Neural cell (in vitro differentiated cells): Measurements from ENCODE around the gene PDZRN3. TPM values are rescaled to one million over a fixed set of nuclear protein-coding genes. Genes with fewer than 3 reads are reported as not detected.

Experiments
- H2AFZ ChIP-seq: fragments of 200-600, 300-800 bp; sonication (generic), shearing (Covaris generic); 2 replicates; pipeline ENCODE4 v1.6.0; 2014; ENCODE audit warnings: low read depth, mild to moderate bottlenecking, antibody characterized with exemption, low read length, moderate library complexity
- H3F3A ChIP-seq: fragments of 200-600 bp; shearing (Covaris generic); 2 replicates; pipeline ENCODE4 v1.6.1; 2016; ENCODE audit warnings: mild to moderate bottlenecking, moderate library complexity, mixed read lengths, antibody characterized with exemption, low read length; ENCODE audit not compliant: insufficient read depth, poor library complexity, severe bottlenecking
- H3K27ac ChIP-seq: fragments of 200-600, 300-800 bp; sonication (generic), shearing (Covaris generic); 2 replicates; pipeline ENCODE4 v1.5.1; 2014; ENCODE audit warnings: mild to moderate bottlenecking, low read length, moderate library complexity
- H3K27me3 ChIP-seq: fragments of 300-800, 200-600 bp; sonication (generic), shearing (Covaris generic); 2 replicates; pipeline ENCODE4 v1.6.0; 2014; ENCODE audit warnings: mild to moderate bottlenecking, low read depth, low read length, moderate library complexity; ENCODE audit not compliant: insufficient read depth
- H3K36me3 ChIP-seq: fragments of 300-800, 200-600 bp; sonication (generic), shearing (Covaris generic); 2 replicates; pipeline ENCODE4 v1.5.1; 2014; ENCODE audit warnings: mild to moderate bottlenecking, antibody characterized with exemption, low read length, moderate library complexity; ENCODE audit not compliant: insufficient read depth
- H3K4me2 ChIP-seq: fragments of 300-800, 200-600 bp; sonication (generic), shearing (Covaris generic); 2 replicates; pipeline ENCODE4 v1.6.0; 2014; ENCODE audit warnings: mild to moderate bottlenecking, low read length
- H3K4me3 ChIP-seq: fragments of 300-800, 200-600 bp; sonication (generic), shearing (Covaris generic); 2 replicates; pipeline ENCODE4 v1.5.1; 2014; ENCODE audit warnings: mild to moderate bottlenecking, low read length, moderate library complexity
- H3K79me2 ChIP-seq: fragments of 200-600 bp; shearing (Covaris generic); replicated peaks from 2 replicates; pipeline ENCODE4 v1.6.0; 2014; ENCODE audit warnings: mild to moderate bottlenecking, low read length, moderate library complexity; ENCODE audit not compliant: insufficient read depth
- H3K9ac ChIP-seq: fragments of 300-800, 200-600 bp; sonication (generic), shearing (Covaris generic); 2 replicates; pipeline ENCODE4 v1.6.1; 2016; ENCODE audit warnings: mild to moderate bottlenecking, low read length, mixed read lengths
- H3K9me2 ChIP-seq: fragments of 200-600 bp; shearing (Covaris generic); 2 replicates; pipeline ENCODE4 v1.6.1; 2016; ENCODE audit warnings: mild to moderate bottlenecking, low read length, mixed read lengths; ENCODE audit not compliant: insufficient read depth
- H3K9me3 ChIP-seq: fragments of 200-600, 300-800 bp; sonication (generic), shearing (Covaris generic); 2 replicates; pipeline ENCODE4 v1.6.1; 2016; ENCODE audit warnings: mild to moderate bottlenecking, mixed run types, low read length, moderate library complexity, mixed read lengths
- H4K20me1 ChIP-seq: fragments of 200-600 bp; shearing (Covaris generic); 2 replicates; pipeline ENCODE4 v1.6.1; 2016; ENCODE audit warnings: mild to moderate bottlenecking, mixed run types; ENCODE audit not compliant: insufficient read depth
- EP300 ChIP-seq: fragments of 450-650 bp; conservative IDR thresholded peaks from 2 replicates; pipeline ENCODE4 v1.6.1; 2014; ENCODE audit warnings: antibody characterized with exemption, mild to moderate bottlenecking, moderate library complexity; ENCODE audit not compliant: poor library complexity, severe bottlenecking
- EZH2 ChIP-seq: fragments of 200-600, 300-800 bp; shearing (Covaris generic), sonication (generic); IDR thresholded peaks from 2 replicates; pipeline ENCODE4 v1.6.1; 2014; ENCODE audit warnings: antibody characterized with exemption, low read length, borderline replicate concordance, mild to moderate bottlenecking; ENCODE audit not compliant: insufficient read depth, poor library complexity, severe bottlenecking
- MXI1 ChIP-seq: fragments of 450-650 bp; conservative IDR thresholded peaks from 2 replicates; pipeline ENCODE4 v1.6.1; 2014; ENCODE audit warnings: antibody characterized with exemption, mild to moderate bottlenecking; ENCODE audit not compliant: poor library complexity, severe bottlenecking
- POLR2AphosphoS5 ChIP-seq: IDR thresholded peaks from 2 replicates; pipeline ENCODE4 v1.6.1; 2012
- RAD21 ChIP-seq: fragments of 450-650 bp; conservative IDR thresholded peaks from 2 replicates; pipeline ENCODE4 v1.6.1; 2014; ENCODE audit warnings: antibody characterized with exemption, mild to moderate bottlenecking, moderate library complexity
- SMC3 ChIP-seq: fragments of 450-650 bp; conservative IDR thresholded peaks from 2 replicates; pipeline ENCODE4 v1.6.1; 2014; ENCODE audit warnings: antibody characterized with exemption, mild to moderate bottlenecking, moderate library complexity; ENCODE audit not compliant: poor library complexity
- TAF1 ChIP-seq: IDR thresholded peaks from 2 replicates; pipeline ENCODE4 v1.6.1; 2012; ENCODE audit warnings: low read depth
- polyA plus RNA-seq: library from polyadenylated mRNA; depleted of rRNA; stranded (reverse); fragments of >200 nt; gene quantifications from 2 replicates; pipeline ENCODE4 v1.2.3, GENCODE V29; 2014
- TF ChIP-seq, protein P1 (sequence below): fragments of 450-650 bp; IDR thresholded peaks from 2 replicates; pipeline ENCODE4 v1.5.1; 2014; ENCODE audit warnings: antibody characterized with exemption, mild to moderate bottlenecking, moderate library complexity; ENCODE audit not compliant: poor library complexity, severe bottlenecking
- TF ChIP-seq, protein P2 (sequence below): IDR thresholded peaks from 2 replicates; pipeline ENCODE4 v1.6.1; 2012; ENCODE audit warnings: borderline replicate concordance

The PDZRN3 gene
- polyA plus RNA-seq, 1 donor from 2014 or later = 1.1 TPM

DNA sequence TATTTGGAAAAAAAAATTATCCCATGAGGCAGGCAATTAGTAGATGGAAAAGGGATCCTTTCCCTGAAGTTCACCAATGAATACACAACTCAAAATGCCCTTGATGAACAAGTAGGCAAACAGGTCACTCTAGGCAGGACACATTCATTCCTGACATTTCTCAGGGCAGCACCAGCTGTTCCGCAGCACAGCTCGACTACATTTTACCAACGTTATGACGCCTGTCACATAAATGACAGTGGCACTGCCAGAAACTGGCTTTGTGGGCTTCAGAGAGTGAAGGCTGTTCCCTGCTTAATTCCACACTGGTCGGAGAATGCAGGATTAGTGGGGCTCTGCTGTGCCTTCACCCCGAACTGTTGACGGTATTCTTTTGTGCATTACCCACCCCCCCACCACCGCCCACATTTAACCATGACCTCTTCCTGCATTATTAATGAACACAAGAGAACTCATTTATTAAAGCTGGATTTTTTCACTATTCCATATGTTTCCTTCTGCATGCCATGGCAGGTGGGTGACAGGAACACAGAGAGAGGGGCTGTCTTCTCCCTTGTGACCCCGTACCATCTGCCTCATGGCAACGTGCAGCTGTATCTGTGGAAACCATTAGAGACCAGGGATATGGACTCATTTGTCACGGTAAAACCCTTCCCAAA, 197.6 kb downstream of the PDZRN3 start:
- no peaks in the 10 kb centered on the region for H3K79me2 ChIP-seq
- peak overlapping the region; percentile 7 for H3K27ac ChIP-seq
- H3K9me3 ChIP-seq = no peaks in the 10 kb centered on the region
- no peak overlapping the region for H2AFZ ChIP-seq
- peak overlapping the region; percentile 16 for H3K4me2 ChIP-seq
- H3K4me3 ChIP-seq = peak overlapping the region; percentile 36
- TF ChIP-seq RAD21 (no peak), SMC3 (no peak), EP300 (peak; percentile 91), POLR2AphosphoS5 (peak; percentile 85)
- no peaks in the 10 kb centered on the region for H3F3A ChIP-seq
- H3K9me2 ChIP-seq = no peaks in the 10 kb centered on the region
- H3K9ac ChIP-seq = peak overlapping the region; percentile 21
- H3K27me3 ChIP-seq = no peaks in the 10 kb centered on the region
- H4K20me1 ChIP-seq = no peaks in the 10 kb centered on the region
- no peaks in the 10 kb centered on the region for H3K36me3 ChIP-seq

DNA sequence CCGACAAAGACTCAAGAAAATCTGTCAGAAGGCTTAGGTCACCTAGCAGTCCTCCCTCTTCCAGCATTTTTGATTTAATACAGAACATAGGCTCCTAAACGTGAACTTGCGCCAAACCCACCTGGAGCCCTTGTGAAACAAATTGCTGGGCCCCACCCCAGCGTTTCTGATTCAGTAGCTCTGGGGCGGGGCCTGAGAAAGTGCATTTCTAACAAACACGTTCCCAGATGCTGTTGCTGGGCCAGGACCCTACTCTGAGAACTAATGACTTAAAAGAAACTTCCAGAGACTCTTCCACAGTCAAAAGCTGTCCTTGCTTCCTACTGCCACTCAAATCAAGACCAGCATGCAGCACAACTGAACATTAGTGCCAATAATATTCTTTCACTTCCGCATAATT, 198.1 kb downstream of the PDZRN3 start:
- H3K9ac ChIP-seq = no peak overlapping the region
- H3K27me3 ChIP-seq = no peaks in the 10 kb centered on the region
- no peaks in the 10 kb centered on the region for H3K79me2 ChIP-seq
- H3F3A ChIP-seq = no peaks in the 10 kb centered on the region
- H3K9me2 ChIP-seq = no peaks in the 10 kb centered on the region
- H3K9me3 ChIP-seq = no peaks in the 10 kb centered on the region
- TF ChIP-seq, protein P1, sequence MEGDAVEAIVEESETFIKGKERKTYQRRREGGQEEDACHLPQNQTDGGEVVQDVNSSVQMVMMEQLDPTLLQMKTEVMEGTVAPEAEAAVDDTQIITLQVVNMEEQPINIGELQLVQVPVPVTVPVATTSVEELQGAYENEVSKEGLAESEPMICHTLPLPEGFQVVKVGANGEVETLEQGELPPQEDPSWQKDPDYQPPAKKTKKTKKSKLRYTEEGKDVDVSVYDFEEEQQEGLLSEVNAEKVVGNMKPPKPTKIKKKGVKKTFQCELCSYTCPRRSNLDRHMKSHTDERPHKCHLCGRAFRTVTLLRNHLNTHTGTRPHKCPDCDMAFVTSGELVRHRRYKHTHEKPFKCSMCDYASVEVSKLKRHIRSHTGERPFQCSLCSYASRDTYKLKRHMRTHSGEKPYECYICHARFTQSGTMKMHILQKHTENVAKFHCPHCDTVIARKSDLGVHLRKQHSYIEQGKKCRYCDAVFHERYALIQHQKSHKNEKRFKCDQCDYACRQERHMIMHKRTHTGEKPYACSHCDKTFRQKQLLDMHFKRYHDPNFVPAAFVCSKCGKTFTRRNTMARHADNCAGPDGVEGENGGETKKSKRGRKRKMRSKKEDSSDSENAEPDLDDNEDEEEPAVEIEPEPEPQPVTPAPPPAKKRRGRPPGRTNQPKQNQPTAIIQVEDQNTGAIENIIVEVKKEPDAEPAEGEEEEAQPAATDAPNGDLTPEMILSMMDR = no peak
- no peak overlapping the region for H3K4me2 ChIP-seq
- peak overlapping the region; percentile 7 for H3K27ac ChIP-seq
- peak overlapping the region; percentile 36 for H3K4me3 ChIP-seq
- H4K20me1 ChIP-seq = no peaks in the 10 kb centered on the region
- no peaks in the 10 kb centered on the region for H3K36me3 ChIP-seq
- H2AFZ ChIP-seq = no peak overlapping the region

DNA sequence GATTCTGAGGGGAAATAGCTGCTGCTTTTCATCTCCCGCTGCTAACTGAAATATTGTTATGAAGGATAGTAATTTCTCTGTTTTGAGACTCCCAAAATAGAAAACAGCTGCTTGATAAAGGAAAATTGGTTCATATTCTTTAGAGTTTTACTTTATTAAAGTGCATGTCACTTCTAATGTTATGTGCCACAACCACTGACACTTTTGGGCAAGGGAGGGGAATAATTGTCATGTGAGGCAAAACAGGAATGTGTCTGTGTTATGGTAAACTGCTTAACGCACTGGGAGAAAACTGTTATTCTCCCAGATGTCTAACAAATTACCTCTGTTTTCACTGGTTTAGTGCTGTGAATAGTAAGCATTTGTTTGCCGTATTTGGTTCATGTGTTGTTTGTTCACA, 201.6 kb downstream of the PDZRN3 start:
- no peaks in the 10 kb centered on the region for H3F3A ChIP-seq
- no peaks in the 10 kb centered on the region for H4K20me1 ChIP-seq
- H2AFZ ChIP-seq = no peak overlapping the region
- H3K36me3 ChIP-seq = no peaks in the 10 kb centered on the region
- H3K9me3 ChIP-seq = no peaks in the 10 kb centered on the region
- H3K4me2 ChIP-seq = no peak overlapping the region
- H3K4me3 ChIP-seq = no peak overlapping the region
- H3K27me3 ChIP-seq = no peaks in the 10 kb centered on the region
- H3K9me2 ChIP-seq = no peaks in the 10 kb centered on the region
- no peak overlapping the region for H3K9ac ChIP-seq
- no peak for TF ChIP-seq EZH2
- TF ChIP-seq, protein P1 = no peak
- TF ChIP-seq RAD21 = no peak
- TF ChIP-seq, protein P2, sequence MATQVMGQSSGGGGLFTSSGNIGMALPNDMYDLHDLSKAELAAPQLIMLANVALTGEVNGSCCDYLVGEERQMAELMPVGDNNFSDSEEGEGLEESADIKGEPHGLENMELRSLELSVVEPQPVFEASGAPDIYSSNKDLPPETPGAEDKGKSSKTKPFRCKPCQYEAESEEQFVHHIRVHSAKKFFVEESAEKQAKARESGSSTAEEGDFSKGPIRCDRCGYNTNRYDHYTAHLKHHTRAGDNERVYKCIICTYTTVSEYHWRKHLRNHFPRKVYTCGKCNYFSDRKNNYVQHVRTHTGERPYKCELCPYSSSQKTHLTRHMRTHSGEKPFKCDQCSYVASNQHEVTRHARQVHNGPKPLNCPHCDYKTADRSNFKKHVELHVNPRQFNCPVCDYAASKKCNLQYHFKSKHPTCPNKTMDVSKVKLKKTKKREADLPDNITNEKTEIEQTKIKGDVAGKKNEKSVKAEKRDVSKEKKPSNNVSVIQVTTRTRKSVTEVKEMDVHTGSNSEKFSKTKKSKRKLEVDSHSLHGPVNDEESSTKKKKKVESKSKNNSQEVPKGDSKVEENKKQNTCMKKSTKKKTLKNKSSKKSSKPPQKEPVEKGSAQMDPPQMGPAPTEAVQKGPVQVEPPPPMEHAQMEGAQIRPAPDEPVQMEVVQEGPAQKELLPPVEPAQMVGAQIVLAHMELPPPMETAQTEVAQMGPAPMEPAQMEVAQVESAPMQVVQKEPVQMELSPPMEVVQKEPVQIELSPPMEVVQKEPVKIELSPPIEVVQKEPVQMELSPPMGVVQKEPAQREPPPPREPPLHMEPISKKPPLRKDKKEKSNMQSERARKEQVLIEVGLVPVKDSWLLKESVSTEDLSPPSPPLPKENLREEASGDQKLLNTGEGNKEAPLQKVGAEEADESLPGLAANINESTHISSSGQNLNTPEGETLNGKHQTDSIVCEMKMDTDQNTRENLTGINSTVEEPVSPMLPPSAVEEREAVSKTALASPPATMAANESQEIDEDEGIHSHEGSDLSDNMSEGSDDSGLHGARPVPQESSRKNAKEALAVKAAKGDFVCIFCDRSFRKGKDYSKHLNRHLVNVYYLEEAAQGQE = no peak
- TF ChIP-seq EP300 = no peak
- TF ChIP-seq SMC3 = no peak
- TF ChIP-seq MXI1 = no peak
- no peak for TF ChIP-seq TAF1
- TF ChIP-seq POLR2AphosphoS5 = no peak
- no peaks in the 10 kb centered on the region for H3K79me2 ChIP-seq
- no peak overlapping the region for H3K27ac ChIP-seq
